HG02571 (cell line): ENCODE results near the gene SLC24A3.

Experiments
- ATAC-seq: cut with Tn5 transposase; IDR thresholded peaks from one replicate; pipeline ENCODE4 v1.9.1; 2021; ENCODE audit warnings: mild to moderate bottlenecking, moderate library complexity; ENCODE audit not compliant: unreplicated experiment

The SLC24A3 gene

DNA sequence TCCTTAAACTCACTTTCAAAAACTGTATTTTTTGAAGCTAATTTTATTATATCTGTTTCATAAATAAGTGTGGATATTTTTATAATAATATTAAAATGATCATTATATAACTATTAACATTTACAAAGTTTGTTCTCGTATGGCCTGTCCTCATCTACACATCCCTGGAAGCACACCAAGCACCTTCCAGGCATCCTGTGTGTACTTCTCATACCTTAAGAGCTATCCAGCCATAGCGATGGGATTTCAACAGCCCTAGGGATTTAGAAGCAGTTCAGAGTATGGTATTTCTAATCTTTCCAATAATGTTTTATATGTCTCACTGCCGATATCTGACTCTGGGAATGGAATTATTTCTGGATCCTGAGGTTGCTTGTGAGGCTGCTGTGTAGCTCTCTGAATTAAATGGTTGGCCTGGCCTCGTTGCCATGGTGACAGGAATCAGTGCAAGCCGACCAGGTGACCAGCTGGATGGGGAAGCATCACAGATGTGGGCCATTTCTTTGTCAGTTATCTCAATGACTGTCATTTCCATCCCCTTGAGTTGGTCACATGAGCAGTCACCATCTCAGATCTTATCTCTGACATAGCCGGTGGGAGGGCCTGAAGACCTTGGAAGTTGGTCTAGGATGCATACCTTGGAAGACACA is 280.4 kb downstream of the SLC24A3 start:
- no peak for ATAC-seq

DNA sequence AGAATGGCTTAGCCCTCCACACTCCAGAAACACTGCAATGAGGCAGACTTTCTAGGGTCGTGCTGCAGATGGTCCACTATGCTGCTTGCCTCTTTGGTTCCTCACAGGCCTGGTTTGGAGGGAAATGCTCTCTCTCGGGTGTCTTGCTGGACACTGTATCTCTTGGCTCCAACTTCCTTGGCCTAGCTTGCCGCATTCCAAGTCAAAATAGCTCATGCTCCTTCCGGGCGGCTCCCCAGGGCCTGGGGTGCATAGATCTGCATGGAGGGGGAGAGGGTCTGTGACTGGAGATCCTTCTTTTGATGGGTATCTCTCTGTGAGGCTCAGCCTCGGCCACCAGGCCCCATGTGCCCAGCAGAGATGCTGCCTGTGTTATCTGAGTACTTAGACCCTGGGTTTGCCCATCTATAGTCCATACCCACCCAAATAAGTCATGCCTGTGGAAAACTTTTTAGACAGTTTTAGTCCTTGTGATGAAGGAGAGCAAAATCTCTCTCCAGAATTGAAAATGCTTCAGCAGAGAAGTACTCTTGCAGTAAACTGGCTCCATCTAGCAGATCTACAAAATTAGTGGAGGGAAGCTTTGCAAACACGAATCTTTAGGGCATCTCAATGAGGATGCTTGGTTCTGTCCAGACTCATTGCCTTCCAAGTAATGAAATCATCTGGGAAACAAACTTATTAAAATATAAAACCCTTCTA is 281.5 kb downstream of the SLC24A3 start:
- no peak for ATAC-seq

DNA sequence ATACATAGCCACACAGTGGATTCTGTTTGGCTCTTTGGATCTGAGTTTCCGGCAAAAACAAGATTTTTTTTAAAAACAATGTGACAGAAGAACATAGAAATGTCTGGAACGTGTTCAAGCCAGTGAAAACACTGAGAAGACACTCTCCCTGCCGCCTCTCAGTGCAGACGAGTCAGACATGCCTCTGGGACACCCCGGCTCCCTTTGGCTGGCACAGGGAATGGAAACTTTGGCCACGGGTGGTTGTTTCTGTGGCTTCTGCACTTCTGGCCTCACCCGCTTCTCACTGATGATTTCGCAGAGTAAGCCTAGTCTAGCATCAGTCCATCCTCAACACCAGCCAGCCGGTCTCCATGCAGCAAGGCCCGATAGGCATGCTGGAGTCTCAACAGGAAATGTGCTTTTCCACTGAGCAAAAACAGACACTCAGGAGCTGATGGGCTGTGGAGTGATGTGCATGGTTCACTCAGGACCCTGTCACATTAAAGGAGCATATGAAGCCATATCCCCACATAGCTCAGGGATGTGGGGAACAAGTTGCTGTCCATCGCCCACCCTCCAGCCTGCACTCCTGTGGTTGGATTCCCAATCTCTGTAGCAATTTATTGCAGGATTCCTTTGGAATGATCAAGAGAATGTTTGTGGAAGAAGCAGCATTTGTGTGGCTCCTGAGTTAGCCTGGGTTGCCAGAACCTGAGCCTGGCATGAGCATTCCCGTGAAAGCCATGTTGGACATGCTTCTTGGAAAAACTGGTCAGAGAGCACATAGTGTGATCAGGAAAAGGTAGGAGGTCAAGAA is 283.7 kb downstream of the SLC24A3 start:
- ATAC-seq: no peak

DNA sequence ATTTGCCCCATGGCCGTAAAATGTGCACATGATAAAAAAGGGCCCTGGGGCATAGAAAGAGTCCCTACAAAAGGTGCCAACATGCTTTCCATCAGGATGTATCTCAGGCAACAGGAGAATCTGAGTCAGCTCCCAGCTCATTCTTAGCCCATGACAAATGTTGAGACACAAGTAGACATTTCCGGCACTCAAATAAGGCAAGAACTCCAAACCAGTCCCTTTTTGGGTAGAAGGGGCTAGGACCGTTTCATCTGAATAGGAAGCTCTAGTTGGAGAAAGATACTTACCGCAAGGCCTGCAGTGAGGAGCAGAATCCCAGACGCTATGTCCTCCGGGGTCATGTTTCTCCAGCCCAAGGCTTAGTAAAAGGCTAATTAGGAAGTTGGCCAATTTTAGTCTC is 284.6 kb downstream of the SLC24A3 start:
- ATAC-seq: no peak

DNA sequence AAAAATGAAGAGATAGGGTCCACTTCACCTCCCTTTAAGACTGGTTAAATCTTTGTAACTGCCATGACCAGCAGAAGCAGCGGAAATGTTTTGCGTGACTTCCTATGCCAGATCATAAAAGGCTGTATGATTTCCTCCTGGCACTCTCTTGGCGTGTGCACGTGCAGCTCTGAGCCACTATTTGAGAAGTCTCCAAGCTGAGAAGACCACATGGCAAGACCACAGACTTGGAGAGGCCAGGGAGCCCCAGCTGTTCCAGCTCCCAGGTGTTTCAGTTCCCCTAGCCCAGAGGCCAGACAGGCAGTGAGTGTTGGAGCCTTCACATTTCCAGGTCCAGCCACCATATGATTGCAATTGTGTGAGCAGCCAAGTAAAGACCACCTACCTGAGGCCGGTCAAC is 286.3 kb downstream of the SLC24A3 start:
- ATAC-seq: no peak

DNA sequence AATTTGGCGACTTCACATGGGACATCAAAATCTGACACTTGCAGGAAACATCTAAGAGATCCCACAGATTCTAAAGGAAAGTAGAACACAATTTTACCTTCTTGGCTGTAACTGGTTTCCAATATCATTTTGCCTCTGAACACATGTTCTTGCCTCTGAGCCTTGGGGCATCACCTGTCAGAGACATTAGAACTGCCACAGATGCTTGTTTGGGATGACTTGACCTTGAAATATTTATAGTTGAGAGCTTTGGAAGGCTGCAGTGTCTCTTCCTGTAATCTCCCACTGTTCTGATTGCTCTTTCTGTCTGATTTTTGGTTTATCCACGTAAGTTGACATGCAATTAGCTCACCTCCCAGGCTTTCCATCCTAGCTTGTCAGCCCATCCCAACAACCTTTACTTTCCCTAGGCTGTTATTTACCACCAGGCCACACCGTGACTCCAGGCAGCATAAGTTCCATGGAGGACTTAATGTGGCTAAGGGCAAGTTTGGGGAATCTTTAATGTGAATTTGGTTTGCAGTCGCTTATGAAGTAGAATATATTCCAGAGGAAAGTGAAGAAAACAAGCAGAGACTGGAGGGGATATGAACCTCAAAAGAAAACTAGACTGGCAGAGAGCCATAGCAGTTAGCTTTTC is 289.2 kb downstream of the SLC24A3 start:
- ATAC-seq: no peak

DNA sequence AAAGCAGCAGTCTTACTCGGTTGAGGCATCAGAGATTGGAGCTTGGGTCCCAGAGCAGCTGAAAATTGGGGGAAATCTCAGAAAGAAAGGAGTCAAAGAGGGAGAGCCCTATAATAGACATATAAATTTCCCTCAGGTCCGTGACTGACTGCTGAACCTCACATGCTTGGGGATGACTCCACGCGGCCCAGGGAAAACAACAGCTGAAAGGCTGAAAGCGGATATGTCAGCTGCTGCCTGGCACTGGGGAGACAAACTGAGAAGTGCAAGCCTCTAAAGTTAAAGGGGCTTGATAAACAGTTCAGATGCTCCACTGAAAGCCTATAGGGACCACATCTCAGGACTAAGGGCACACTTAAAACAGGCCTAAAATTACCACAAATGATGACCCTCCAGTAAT is 289.7 kb downstream of the SLC24A3 start:
- no peak for ATAC-seq

DNA sequence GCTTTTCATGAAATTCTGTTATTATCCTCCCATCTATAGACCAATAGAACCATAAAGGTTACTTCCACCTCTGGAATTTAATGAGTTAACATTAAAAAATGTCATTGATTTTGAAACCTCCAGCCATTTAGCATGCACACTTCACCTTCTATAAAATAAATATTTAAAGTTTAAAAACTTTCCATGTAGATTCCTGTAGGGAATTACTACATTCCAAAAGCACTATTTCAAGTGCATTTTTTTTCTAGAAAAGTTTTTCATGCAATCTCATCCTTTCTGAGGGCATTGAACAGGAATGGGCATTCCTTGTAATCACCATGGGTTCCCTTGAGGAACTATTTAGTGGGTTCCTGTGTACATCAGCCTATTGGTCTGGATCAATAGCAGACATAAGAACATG is 291.8 kb downstream of the SLC24A3 start:
- ATAC-seq: no peak

DNA sequence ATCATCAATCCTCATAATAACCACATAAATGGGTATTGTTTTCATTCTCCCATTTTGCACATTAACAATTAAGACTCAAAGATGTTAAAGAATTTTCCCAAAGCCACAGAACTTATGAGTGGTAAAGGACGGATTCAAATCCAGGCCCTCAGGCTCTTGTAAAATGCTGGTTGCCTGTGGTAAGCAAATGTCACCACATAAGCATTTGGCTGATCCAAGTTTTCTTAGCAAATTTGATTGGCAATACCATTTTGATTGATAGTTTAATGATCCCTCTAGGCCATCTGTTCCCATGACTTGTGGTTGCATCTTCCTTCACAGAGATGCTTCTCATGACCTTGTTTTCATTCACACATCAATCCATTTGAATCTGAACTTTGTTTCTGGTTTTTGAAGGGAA is 293.6 kb downstream of the SLC24A3 start:
- no peak for ATAC-seq

DNA sequence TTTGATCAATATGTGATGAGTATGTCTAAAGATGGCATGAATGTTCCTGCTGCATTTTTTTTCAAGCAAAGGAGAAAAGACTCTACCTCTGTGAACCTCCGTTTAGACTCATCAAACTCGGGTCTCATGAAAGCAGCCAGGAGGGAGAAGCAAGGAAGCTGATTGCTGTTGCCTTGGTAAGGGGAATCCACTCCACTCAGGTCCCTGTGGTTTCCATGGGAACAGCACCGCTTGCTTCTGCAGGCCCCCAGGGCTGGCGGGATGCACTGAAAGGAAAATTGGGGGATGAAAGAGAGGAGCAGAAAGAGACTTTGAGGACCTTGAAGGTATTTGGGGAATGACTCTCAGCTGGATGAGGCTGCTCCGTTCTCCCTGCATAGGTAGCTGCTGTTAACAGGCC is 296.0 kb downstream of the SLC24A3 start:
- no peak for ATAC-seq

DNA sequence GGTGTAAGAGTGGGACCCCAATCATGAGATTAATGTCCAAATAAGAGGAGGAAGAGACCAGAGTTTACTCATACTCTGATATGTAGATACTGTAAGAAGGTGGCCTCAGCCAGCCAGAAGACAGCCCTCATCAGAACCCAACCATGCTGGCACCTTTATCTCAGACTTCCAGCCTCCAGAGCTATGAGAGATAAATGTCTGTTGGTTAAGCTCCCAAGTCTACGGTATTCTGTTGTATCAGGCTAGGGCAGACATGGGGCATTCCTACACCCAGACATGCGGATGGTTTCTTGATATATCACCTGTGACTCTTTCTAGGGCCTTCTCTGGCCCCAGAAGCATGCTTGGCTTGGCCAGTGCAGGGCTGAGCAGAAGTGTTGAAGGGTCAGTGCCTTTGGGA is 298.2 kb downstream of the SLC24A3 start:
- no peak for ATAC-seq

DNA sequence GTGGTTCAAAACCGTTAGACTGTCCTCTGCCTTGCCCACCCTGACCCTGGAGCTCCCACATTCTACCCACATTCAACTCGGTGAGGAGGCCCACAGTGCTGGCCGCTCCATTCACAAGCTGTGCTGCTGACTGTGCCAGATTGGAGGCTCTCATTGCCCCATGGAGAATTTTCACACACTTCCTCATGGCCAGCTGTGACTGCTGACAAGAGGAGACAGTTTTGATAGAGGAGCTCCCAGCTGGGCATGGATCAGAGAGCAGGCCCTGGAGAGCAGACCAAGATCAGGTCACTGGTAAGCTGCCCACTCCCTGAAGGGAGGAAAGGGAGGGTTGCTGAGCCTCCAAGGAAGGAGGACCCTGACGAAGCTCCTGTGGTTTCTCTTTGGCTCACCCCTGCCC is 299.5 kb downstream of the SLC24A3 start:
- ATAC-seq: no peak

DNA sequence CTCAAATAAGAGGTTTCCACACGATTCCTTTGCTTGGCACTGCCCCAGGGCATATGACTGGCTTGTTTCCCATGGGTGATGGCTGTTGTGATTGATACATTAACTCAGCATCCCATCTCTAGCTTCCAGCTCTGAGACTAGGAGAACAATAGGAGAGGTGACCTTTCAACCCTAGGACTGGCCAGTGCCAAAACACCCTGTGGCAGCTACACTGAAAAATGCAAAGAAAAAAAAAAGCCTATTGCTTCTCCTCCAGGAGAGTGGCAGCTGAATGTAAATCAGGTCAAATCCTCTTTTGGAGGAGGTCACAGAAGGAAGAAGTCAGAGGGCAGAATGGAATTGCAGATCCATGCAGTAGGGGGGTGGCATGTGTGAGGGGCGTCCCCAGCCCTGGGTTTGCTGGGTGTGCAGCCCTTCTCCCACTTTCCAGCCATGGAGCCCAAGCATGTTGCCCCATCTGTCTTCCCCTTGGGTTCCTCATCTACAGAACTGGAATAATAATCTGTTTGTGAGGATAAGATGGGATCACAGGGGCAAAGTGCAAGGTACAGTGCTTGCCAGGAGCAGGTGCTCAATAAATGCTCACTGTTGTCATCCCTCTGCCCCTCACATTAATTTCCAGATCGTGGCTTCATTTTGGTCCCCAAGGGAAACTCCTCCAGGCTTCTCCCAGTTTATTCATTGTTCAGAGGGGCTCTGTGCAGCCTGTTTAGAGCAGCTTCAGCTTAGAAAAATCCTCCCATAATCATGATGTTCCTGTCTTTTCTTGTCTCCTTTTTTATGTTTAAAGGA is 300.6 kb downstream of the SLC24A3 start:
- no peak for ATAC-seq

DNA sequence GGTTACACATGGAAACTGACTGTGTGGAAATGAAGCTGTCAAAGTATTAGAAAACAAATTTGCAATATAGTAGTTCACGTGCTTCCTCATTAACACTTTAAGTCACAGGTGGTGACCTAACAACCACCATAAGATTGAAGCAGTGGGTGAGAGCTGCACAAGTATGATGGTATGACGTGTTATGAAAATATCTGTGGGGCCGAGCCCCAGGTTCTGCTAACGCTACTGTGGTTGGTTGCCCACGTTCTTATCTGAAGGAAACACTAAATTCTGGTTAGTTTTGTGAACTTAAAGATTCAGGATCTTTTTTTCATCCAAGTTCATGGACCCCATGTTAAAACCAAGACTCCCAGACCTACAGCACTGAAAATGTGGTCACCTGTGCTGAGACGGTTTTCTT is 302.6 kb downstream of the SLC24A3 start:
- ATAC-seq: no peak

DNA sequence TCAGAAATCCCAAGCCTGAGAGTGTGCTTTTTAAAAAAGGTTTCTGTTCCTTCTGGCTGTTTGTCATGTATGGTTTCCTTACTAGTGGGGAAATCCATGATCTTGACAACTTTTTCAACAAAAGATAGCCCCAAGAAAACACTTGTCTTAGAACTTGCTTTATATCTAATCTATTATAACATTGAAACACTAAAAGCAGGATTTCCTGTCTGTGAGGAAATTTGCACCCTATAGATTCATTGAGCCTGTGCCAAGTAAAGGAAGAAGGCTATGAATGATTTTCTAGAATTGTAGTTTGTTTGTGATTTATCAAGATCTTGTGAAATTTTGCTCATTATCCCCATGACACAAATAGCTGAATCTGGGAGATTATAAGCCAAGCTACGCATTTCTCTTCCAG is 307.0 kb downstream of the SLC24A3 start:
- no peak for ATAC-seq

DNA sequence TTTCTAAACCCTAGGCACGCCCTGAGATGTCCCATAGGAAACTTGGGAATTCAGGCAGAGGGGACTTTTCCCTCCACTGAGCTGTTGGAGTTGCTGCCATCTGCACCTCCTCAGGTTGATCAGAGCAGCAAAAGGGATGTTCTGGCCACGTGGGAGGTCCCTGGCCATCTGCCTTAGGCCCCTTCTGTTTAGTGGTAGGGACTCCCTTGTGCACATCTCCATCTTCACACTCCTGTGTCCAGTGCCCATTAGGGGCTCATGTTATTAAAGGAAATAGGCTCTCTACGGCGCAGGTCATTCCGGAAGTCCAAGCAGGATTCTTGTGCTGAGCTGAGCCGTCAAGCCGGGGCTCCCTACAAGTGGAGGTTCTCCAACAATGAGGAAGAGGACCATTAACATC is 307.8 kb downstream of the SLC24A3 start:
- ATAC-seq: no peak

DNA sequence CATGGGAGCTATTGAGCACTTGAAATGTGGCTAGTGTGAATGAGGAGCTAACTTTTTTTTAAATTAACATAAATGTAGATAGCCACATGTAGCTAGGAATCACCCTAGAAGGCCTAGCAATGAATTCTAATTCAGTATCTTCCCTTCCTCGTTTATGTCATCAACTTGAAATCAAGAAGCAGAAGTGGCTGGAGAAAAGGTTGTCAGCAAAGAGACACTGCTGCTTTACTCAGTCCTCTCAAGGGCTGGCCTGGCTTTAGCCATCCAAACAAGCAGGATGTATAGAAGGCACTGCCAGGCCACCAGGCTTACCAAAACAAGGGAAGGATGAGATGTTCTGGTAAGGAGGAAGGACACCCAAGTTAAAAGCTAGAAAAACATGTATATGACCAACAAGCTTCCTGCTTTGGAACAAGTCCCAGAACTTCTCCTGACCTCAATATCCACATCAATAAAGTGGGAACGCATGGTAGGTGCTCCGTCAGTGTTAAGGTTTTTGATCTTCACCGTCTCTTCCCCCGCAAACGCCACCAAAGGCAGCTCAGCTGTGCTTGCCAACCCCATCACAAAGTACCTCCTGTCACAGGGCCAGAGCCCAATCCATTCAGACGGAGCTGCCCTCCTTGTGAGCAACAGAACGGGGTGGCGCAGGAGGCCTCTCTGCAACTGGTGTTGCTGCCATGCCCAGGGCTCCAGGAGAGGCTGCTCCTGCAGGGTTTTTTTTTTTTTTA is 309.8 kb downstream of the SLC24A3 start:
- no peak for ATAC-seq

DNA sequence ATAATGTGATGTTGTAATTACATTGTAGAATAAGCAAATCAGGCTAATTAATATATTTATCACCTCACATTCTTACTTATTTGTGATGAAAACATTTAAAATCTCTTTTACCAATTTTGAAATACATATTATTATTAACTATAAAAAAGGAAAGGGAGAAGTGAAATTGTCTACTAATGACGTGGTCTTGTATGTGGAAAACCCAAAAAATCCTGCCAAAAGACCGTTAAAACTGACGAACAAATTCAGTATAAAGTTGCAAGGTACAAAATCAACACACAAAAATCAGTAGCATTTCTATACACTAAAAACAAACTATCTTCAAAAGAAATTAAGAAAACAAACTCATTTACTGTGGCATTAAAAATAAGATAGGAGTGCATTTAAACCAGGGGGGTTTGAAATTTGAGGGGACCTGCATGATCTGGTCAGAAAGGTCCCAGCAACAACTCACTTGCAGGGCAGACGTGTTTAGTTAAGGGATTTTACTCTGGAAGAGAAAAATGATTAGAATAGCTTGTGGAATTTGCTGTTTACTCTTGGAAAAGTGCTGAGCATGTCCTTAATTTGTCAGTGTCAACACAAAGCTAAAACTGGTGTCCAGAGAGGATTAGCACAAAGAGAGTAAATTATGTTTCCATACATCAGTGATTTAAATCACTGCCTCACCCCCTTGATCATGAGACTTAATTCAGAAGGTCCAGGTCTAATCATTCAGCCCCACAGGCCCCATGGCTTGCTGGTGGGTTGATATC is 310.6 kb downstream of the SLC24A3 start:
- ATAC-seq: no peak

DNA sequence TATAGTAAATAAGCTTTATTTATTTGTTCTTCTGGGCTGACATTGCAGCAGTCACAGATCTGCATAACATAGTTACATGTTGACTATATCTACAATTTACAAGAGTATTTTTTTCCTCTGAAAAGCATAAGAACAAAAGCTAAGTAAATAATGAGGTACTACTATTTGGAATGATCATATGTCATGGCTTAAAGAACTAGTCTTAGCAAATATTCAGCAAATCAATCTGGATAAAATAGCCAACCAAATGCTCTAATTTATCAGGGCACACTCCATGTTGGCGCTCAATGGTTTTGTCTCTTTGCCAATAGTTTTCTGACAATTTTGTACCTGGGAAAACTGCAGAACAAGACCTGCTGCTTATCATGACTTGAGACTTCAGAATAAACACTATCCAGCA is 312.2 kb downstream of the SLC24A3 start:
- ATAC-seq: no peak
